HG02678 (cell line): Measurements from ENCODE around the gene CFAP100.

Experiments used
- ATAC-seq: cut with Tn5 transposase; IDR thresholded peaks from one replicate; pipeline ENCODE4 v1.9.1; 2021; ENCODE audit warnings: mild to moderate bottlenecking, moderate library complexity; ENCODE audit not compliant: unreplicated experiment

CFAP100 gene

GRCh38 chr3:126399351-126399735 lies 4.6 kb downstream of the CFAP100 start:
- ATAC-seq: peak; percentile 62

GRCh38 chr3:126399756-126400155 lies 5.0 kb downstream of the CFAP100 start:
- no peak for ATAC-seq

GRCh38 chr3:126401611-126402160 lies 7.0 kb downstream of the CFAP100 start:
- ATAC-seq: no peak

- no peak for ATAC-seq
These were observed 7.5 kb downstream of the CFAP100 start for GRCh38 chr3:126402178-126402577.

- ATAC-seq: no peak
These were observed 8.1 kb downstream of the CFAP100 start for GRCh38 chr3:126402666-126403302.

GRCh38 chr3:126406389-126407296 lies 11.9 kb downstream of the CFAP100 start:
- ATAC-seq: no peak

- no peak for ATAC-seq
These were observed 12.8 kb downstream of the CFAP100 start for GRCh38 chr3:126407412-126408044.

GRCh38 chr3:126408099-126408498 lies 13.4 kb downstream of the CFAP100 start:
- no peak for ATAC-seq

- ATAC-seq: no peak
These were observed 18.4 kb downstream of the CFAP100 start for GRCh38 chr3:126412841-126413692.

GRCh38 chr3:126413693-126414080 lies 19.0 kb downstream of the CFAP100 start:
- no peak for ATAC-seq

- no peak for ATAC-seq
These were observed 19.7 kb downstream of the CFAP100 start for GRCh38 chr3:126414406-126414805.

GRCh38 chr3:126414961-126415660 lies 20.4 kb downstream of the CFAP100 start:
- no peak for ATAC-seq

GRCh38 chr3:126415661-126416591 lies 21.2 kb downstream of the CFAP100 start:
- ATAC-seq: no peak

- ATAC-seq: no peak
These were observed 22.2 kb downstream of the CFAP100 start for GRCh38 chr3:126416943-126417342.

GRCh38 chr3:126417515-126417914 lies 22.8 kb downstream of the CFAP100 start:
- ATAC-seq: no peak

- no peak for ATAC-seq
These were observed 23.3 kb downstream of the CFAP100 start for GRCh38 chr3:126417981-126418530.

GRCh38 chr3:126418661-126419131 lies 24.0 kb downstream of the CFAP100 start:
- no peak for ATAC-seq

GRCh38 chr3:126419151-126419703 lies 24.5 kb downstream of the CFAP100 start:
- no peak for ATAC-seq
